ENCODE measurements around the gene DEK.
A peak's percentile ranks its signal among the peaks of the same experiment; 100 is the strongest.

The DEK gene

GRCh38 chr6:18261877-18262276 is 2.5 kb downstream of the DEK start:
- in situ Hi-C loops (cut with HindIII; ENCODE audit: low sequenced_read_pairs) = no loop called here
- H3K4me3 ChIP-seq (ENCODE audit: low read depth, low read length) = peak overlapping the region; percentile 94

GRCh38 chr6:18260448-18261106 is 3.8 kb downstream of the DEK start:
- H3K4me3 ChIP-seq (ENCODE audit: low read depth, low read length) = peak overlapping the region; percentile 4
- in situ Hi-C loops (cut with HindIII; ENCODE audit: low sequenced_read_pairs) = no loop called here
- peak; percentile 11 for TF ChIP-seq CTCF (IDR thresholded peaks at IDR 0.05; ENCODE audit: low read depth, low read length, missing control alignments)
- no peak for DNase-seq (ENCODE audit: low read depth)

More at GRCh38 chr6:18261877-18262276, 2.5 kb downstream of the DEK start:
- no peak for TF ChIP-seq CTCF (IDR thresholded peaks at IDR 0.05; ENCODE audit: low read depth, low read length, missing control alignments)
- no peak for DNase-seq (ENCODE audit: low read depth)

GRCh38 chr6:18259675-18260447 is 4.5 kb downstream of the DEK start:
- in situ Hi-C loops (cut with HindIII; ENCODE audit: low sequenced_read_pairs) = no loop called here

GRCh38 chr6:18254793-18255192 is 9.5 kb downstream of the DEK start:
- in situ Hi-C loops (cut with HindIII; ENCODE audit: low sequenced_read_pairs) = no loop called here
- no peak for TF ChIP-seq CTCF (IDR thresholded peaks at IDR 0.05; ENCODE audit: low read depth, low read length, missing control alignments)
- DNase-seq (ENCODE audit: low read depth) = no peak
- H3K4me3 ChIP-seq (ENCODE audit: low read depth, low read length) = no peak overlapping the region

More at GRCh38 chr6:18259675-18260447, 4.5 kb downstream of the DEK start:
- DNase-seq (ENCODE audit: low read depth) = no peak
- H3K4me3 ChIP-seq (ENCODE audit: low read depth, low read length) = no peak overlapping the region
- TF ChIP-seq CTCF (IDR thresholded peaks at IDR 0.05; ENCODE audit: low read depth, low read length, missing control alignments) = no peak

- in situ Hi-C loops (cut with HindIII; ENCODE audit: low sequenced_read_pairs) = no loop called here
- DNase-seq (ENCODE audit: low read depth) = no peak
- TF ChIP-seq CTCF (IDR thresholded peaks at IDR 0.05; ENCODE audit: low read depth, low read length, missing control alignments) = no peak
- no peak overlapping the region for H3K4me3 ChIP-seq (ENCODE audit: low read depth, low read length)
These were observed 10.7 kb downstream of the DEK start for GRCh38 chr6:18253635-18254034.

GRCh38 chr6:18249271-18249670 is 15.1 kb downstream of the DEK start:
- TF ChIP-seq CTCF (IDR thresholded peaks at IDR 0.05; ENCODE audit: low read depth, low read length, missing control alignments) = no peak
- in situ Hi-C loops (cut with HindIII; ENCODE audit: low sequenced_read_pairs) = no loop called here

More at GRCh38 chr6:18249271-18249670, 15.1 kb downstream of the DEK start:
- H3K4me3 ChIP-seq (ENCODE audit: low read depth, low read length) = no peak overlapping the region
- no peak for DNase-seq (ENCODE audit: low read depth)

Measured in astrocyte of the cerebellum (primary cell).